Measurements from ENCODE around the gene PSD2. TPM values are rescaled to one million over a fixed set of nuclear protein-coding genes. Genes with fewer than 3 reads are reported as not detected.

The PSD2 gene
- total and polyA plus RNA-seq, 2 experiments from 2014 or later = 0.08 to 0.10 TPM

DNA sequence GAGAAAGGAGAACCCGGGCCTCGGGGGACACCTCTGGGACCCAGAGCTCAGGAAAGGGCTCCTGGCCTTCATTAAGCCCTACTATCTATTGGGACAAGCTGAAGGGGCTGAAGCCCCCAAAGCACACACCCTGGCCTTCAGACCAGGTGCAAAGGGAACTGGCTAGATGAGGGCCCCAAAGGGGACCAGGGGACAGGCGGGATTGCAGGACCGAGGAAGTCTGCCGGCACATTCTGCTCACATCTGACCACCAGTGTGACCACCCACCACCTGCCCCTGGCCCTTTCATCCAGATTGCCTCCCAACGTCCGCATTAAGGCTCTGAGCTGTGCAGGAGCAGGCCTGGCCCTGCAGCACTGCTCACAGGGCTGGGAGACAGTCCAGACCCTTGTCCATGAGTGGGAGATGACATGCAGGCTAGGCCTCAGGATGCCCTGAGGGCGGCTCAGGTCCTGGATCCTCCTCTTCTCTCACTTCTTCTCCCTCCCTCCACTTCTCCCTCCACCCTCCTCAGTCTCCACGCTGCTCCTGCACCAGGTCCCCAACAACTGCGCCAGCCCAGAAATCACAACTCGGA, 19.2 kb downstream of the PSD2 start:
- Histone ChIP-seq H3K4me3 (no peak overlapping the region), H2AFZ (peak overlapping the region; percentile 56; the same call in 1 of the 2 replicates), H4K20me1 (replicated peaks; ENCODE audit: insufficient read depth) (no peaks in the 10 kb centered on the region), H3K4me1 (ENCODE audit: insufficient read depth) (no peaks in the 10 kb centered on the region), H3K9me2 (ENCODE audit: insufficient read depth) (no peaks in the 10 kb centered on the region), H3K79me2 (replicated peaks; ENCODE audit: insufficient read depth) (no peaks in the 10 kb centered on the region), H3K36me3 (ENCODE audit: insufficient read depth) (no peaks in the 10 kb centered on the region), H3K27ac (ENCODE audit: low read depth) (no peak overlapping the region), H3K4me2 (no peak overlapping the region), H3K27me3 (ENCODE audit: insufficient read depth) (no peaks in the 10 kb centered on the region), H3F3A (replicated peaks; ENCODE audit: low read depth) (no peaks in the 10 kb centered on the region)
- ATAC-seq (no peak), DNase-seq (ENCODE audit: low spot score) (no peak)
- H3K4me3 Mint-ChIP-seq = no peak overlapping the region
- H3K9me3 Mint-ChIP-seq = peaks cover 6% of the 10 kb centered on the region; the same call in 2 of the 3 replicates
- TF ChIP-seq CREB1 (CRISPR knock-in tag; IDR thresholded peaks at IDR 0.05; ENCODE audit: low read depth) = no peak
- no peak for TF ChIP-seq JUNB (IDR thresholded peaks at IDR 0.05; ENCODE audit: unreplicated experiment)
- no peak for TF ChIP-seq STAT1 (IDR thresholded peaks at IDR 0.05; ENCODE audit: unreplicated experiment)
- no peak for TF ChIP-seq EZH2phosphoT487 (IDR thresholded peaks at IDR 0.05; ENCODE audit: unreplicated experiment)
- TF ChIP-seq, protein P1, sequence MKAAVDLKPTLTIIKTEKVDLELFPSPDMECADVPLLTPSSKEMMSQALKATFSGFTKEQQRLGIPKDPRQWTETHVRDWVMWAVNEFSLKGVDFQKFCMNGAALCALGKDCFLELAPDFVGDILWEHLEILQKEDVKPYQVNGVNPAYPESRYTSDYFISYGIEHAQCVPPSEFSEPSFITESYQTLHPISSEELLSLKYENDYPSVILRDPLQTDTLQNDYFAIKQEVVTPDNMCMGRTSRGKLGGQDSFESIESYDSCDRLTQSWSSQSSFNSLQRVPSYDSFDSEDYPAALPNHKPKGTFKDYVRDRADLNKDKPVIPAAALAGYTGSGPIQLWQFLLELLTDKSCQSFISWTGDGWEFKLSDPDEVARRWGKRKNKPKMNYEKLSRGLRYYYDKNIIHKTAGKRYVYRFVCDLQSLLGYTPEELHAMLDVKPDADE (IDR thresholded peaks at IDR 0.05) = no peak
- no peak for TF ChIP-seq CTCF (conservative IDR thresholded peaks at IDR 0.05; ENCODE audit: low read depth in 2 of 2)
- TF ChIP-seq NANOG (IDR thresholded peaks at IDR 0.05; ENCODE audit: borderline replicate concordance) = no peak
- TF ChIP-seq POLR2AphosphoS5 (IDR thresholded peaks at IDR 0.05; ENCODE audit: low read depth) = no peak
- TF ChIP-seq ZNF114 (CRISPR knock-in tag; IDR thresholded peaks at IDR 0.05) = no peak
- no peak for TF ChIP-seq ZNF331 (CRISPR knock-in tag; IDR thresholded peaks at IDR 0.05; ENCODE audit: low read depth)
- TF ChIP-seq ZNF462 (CRISPR knock-in tag; IDR thresholded peaks at IDR 0.05) = no peak
- TF ChIP-seq REST (IDR thresholded peaks at IDR 0.05; ENCODE audit: unreplicated experiment) = no peak
- TF ChIP-seq EZH2 (IDR thresholded peaks at IDR 0.05; ENCODE audit: low read depth, unreplicated experiment) = no peak
- peaks cover 27% of the 10 kb centered on the region for H3K27me3 Mint-ChIP-seq (ENCODE audit: insufficient read depth, low read depth, poor library complexity)
- H3K4me1 Mint-ChIP-seq = no peaks in the 10 kb centered on the region; the same call in 2 of the 3 replicates
- H3K27ac Mint-ChIP-seq = no peak overlapping the region
- no peaks in the 10 kb centered on the region for H3K36me3 Mint-ChIP-seq (ENCODE audit: low read depth)
